NCI-H2171 (cell line): ENCODE results near the gene DCAF10.
A peak's percentile ranks its signal among the peaks of the same experiment; 100 is the strongest.
"Not testable (repeated sequence)": the region's sequence is repeated elsewhere in the genome, so short reads cannot be mapped to it uniquely, and the experiment has no call there.

ENCODE experiments used
- DNase-seq: peaks from one replicate; lab custom pipeline; 2025; lab: John Stamatoyannopoulos, UW

DCAF10 gene, protein sequence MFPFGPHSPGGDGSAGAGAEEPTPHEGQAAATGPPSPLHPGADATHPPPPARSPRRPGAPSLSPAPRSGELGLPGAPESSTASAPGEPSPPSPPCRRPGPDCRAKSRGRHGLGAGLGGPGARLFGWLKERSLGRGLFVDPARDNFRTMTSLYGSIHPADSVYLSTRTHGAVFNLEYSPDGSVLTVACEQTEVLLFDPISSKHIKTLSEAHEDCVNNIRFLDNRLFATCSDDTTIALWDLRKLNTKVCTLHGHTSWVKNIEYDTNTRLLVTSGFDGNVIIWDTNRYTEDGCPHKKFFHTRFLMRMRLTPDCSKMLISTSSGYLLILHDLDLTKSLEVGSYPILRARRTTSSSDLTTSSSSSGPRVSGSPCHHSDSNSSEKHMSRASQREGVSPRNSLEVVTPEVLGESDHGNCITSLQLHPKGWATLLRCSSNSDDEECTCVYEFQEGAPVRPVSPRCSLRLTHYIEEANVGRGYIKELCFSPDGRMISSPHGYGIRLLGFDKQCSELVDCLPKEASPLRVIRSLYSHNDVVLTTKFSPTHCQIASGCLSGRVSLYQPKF

DNA sequence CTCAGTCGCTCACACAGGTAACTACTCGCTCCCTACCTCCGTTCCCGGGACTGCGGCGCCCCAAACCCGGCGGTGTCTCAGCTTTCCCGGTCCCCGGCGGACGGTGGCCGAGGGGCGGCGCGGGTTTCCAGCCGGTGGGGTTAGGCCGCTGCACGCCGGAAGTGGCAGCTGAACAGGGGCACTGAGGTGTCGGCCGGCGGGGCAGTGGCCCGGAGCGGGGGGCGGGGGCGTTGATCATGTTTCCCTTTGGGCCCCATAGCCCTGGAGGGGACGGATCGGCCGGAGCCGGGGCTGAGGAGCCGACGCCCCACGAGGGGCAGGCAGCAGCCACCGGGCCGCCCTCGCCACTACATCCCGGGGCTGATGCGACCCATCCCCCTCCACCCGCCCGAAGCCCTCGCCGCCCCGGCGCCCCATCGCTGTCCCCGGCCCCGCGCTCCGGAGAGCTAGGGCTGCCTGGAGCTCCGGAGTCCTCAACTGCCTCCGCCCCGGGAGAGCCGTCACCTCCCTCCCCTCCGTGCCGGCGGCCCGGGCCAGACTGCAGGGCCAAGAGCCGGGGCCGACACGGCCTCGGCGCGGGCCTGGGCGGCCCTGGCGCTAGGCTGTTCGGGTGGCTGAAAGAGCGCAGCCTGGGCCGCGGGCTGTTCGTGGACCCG, at the start of gene DCAF10:
Gene DCAF10 (plus strand): TSS at position 167 of the 656 bp plus-strand sequence. CDS start 70 bp downstream, at position 237.
- DNase-seq, result peak; percentile 76

DNA sequence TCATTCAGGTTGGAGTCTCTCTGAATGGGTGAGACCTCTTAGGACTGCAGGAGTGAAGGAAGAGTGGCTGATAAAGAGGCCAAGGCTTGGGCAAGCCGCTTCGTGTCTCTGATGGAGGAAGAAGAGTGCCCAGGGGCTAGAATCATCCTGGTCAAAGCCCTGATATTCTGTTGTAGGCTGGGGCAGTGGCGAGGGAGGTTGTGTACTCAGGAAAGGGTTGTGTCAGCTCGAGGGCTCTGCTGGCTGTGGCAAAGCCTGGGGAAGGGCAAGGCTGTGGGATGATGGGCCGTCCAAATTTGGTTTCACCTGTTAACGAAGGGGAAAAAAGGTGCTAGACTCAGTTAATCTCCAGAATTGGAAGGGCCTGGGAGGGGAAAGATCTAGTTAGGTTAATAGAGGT, 49.4 kb upstream of the DCAF10 start:
- DNase-seq, result no peak

DNA sequence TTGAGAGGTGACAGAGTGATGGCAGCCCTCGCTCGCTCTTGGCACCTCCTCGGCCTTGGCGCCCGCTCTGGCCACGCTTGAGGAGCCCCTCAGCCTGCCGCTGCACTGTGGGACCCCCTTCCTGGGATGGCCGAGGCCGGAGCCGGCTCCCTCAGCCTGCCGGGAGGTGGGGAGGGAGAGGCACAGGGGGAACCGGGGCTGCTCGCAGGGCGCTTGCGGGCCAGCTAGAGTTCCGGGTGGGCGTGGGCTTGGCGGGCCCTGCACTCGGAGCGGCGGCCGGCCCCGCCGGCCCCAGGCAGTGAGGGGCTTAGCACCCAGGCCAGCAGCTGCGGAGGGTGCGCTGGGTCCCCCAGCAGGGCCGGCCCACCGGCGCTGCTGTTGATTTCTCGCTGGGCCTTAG, 48.9 kb upstream of the DCAF10 start:
- not testable (repeated sequence) for DNase-seq

DNA sequence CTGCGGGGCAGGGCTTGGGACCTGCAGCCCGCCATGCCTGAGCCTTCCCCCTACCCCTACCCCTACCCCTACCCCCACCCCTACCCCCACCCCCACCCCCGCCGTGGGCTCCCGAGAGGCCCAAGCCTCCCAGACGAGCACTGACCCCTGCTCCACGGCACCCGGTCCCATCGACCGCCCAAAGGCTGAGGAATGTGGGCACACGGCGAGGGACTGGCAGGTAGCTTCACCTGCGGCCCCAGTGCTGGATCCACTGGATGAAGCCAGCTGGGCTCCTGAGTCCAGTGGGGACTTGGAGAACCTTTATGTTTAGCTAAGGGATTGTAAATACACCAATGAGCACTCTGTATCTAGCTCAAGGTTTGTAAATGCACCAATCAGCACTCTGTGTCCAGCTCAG, 48.5 kb upstream of the DCAF10 start:
- DNase-seq, result not testable (repeated sequence)

DNA sequence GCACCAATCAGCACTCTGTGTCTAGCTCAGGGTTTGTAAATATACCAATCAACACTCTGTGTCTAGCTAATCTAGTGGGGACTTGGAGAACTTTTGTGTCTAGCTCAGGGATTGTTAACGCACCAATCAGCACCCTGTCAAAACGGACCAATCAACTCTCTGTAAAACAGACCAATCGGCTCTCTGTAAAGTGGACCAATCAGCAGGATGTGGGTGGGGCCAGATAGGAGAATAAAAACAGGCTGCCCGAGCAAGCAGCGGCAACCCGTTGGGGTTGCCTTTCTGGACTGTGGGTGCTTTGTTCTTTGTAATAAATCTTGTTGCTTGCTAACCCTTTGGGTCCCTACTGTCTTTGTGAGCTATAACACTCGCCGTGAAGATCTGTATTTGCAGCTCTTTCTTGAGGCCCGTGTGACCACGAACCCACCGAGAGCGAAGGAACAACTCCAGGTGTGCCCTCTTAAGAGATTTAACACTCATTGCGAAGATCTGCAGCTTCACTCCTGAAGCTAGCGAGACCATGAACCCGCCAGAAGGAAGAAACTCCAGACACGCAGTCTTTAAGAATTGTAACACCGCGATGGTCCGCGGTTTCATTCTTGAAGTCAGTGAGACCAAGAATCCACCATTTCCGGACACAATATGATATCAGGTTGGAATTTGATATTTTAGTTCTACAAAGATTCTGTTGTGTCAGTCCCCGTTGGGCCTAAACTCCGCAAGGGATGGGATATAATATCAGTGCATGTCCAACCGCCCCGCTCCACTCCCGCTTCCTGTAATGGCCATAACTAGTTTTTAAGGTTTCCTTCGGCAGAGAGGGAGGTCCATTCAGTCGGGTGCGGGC, 47.7 kb upstream of the DCAF10 start:
- DNase-seq, result no peak

DNA sequence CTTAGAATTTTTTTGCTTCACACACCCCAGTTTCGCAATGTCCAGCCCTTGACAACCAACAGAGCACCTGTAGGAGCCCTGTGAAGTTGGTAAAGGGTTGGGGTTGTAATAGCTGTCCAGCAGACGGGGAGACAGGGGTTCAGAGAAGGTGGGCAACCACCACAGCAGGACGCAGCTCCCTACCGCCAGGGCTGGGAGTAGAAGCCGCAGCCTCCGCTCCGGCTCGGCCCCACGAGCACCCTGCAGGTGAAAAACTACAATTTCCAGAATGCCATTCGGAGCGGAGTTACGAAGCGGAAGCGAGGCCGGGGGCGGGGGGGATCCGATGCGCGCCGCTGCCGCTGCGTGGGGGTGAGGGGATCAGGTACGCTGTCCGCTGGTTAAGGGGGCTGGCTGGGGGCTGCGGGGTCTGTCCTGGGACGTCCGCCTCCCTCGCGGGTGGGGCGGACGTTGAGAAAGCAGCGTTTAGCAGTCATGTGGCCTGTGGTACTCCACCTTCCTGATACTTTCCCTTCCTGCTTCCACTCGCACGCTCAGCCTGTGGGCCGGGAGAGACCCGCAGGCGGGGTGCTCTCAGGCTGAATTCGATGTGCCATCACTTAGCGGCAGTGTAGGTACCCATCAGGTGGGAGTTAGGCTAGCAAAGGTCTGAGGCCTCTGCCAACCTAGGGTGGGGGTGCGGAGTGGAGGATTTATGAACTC, 47.0 kb upstream of the DCAF10 start, which contains the start of gene TRMT10B:
Gene TRMT10B (plus strand): TSS at position 317 of the 702 bp plus-strand sequence. CDS start 8,127 bp downstream, outside the sequence.
- DNase-seq, result peak; percentile 44

DNA sequence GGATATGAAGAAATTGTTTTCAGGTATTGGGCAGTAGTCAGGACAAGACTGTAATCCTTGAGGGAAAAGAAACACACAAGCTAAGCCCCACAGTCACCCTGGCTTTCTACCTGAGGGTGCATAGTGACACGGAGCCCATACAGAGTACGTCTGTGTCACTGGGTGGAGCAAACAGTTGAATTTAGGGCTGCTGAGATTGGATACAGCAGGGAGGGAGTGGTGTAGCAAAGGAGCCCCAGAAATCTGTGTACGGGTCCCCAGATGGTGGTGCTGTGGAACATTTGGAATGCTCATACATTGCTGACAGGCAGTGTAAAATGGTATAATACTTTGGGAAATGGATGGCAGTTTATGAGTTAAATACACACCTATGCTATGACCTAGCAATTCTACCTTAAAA, 41.9 kb upstream of the DCAF10 start:
- no peak for DNase-seq

DNA sequence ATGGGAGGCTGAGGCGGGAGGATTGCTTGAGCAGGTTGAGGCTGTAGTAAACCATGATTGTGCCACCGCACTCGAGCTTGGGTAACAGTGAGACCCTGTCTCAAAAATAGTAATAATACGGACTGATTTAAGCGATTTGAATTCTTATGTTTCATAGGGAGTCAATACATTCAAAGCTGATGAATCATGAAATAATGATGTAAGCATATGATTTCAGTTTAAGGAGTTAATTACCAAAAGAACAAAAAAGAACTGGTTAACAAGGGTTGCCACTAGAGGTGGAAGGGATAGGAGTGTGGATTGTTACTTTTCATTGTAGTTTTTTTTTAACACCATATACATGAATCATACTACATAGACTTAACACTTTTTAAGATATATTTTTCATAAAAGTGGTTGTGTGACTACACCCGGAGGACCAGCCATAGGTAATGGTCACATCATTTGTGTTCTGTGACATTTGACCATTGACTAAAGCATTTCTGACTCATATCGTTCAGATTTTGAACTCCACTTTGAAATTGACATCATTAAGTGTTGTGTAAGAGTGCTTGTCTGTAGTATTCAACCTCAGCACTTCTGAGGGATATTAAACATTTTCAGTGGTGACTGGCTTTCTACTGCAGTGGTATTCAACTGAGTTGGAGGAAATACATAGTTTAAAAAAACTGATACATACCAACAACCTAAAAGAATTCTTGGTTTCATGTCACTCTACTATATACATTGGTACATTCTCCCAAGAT, 40.0 kb upstream of the DCAF10 start:
- no peak for DNase-seq

DNA sequence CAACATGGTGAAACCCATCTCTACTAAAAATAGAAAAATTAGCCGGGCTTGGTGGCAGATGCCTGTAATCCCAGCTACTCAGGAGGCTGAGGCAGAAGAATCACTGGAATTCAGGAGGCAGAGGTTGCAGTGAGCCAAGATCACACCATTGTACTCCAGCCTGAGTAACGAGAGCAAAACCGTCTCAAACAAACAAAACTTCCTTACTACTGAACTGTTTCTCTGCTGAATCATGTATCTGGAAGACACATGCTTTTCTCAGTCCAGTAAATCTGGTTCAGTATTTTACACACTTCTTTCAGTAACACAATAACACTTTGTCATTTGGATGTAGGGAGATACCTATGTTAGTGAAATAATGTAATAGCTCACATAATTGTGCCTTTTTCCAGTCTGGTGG, 39.1 kb upstream of the DCAF10 start:
- no peak for DNase-seq

DNA sequence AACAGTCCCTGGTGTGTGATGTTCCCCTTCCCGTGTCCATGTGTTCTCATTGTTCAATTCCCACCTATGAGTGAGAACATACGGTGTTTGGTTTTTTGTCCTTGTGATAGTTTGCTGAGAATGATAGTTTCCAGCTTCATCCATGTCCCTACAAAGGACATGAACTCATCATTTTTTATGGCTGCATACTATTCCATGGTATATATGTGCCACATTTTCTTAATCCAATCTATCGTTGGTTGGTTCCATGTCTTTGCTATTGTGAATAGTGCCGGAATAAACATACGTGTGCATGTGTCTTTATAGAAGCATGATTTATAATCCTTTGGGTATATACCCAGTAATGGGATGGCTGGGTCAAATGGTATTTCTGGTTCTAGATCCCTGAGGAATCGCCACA, 35.3 kb upstream of the DCAF10 start:
- not testable (repeated sequence) for DNase-seq

DNA sequence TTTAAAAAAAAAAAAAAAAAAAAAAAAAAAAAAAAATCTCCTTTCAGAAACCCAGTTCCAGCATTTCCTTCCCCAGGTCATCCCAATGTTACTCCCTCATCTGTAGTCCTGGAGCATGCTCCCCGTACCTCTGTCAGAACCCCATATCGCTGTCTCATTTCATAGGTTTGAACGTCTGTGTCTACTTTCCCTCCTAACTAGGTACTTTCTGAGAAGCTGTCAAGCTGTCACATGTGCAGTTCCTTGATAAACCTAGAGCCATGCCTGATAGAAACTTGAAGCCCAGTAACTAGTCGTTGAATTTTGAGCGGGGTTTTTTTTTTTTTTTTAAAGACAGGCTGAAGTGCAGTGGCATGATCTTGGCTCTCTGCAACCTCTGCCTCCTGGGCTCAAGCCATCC, 31.3 kb upstream of the DCAF10 start:
- no peak for DNase-seq

DNA sequence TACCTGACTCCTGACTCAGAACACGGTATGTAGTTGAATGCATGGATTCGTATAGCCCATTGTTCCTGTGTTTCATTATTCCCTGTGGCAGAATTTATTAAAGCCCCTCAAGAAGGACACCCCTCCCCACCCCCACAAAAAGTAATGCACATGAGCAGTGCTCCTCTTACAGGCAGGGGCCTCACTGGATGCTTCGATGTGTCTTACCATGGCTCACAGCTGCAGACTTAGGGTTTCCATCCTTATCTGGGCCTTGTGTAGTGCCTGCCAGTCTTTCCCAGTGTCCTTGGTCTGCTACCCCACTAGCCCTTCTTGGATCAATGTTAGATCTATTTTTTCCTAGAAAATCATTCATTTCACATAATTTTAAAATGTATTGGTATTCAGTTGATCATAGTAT, 30.6 kb upstream of the DCAF10 start:
- DNase-seq, result no peak

DNA sequence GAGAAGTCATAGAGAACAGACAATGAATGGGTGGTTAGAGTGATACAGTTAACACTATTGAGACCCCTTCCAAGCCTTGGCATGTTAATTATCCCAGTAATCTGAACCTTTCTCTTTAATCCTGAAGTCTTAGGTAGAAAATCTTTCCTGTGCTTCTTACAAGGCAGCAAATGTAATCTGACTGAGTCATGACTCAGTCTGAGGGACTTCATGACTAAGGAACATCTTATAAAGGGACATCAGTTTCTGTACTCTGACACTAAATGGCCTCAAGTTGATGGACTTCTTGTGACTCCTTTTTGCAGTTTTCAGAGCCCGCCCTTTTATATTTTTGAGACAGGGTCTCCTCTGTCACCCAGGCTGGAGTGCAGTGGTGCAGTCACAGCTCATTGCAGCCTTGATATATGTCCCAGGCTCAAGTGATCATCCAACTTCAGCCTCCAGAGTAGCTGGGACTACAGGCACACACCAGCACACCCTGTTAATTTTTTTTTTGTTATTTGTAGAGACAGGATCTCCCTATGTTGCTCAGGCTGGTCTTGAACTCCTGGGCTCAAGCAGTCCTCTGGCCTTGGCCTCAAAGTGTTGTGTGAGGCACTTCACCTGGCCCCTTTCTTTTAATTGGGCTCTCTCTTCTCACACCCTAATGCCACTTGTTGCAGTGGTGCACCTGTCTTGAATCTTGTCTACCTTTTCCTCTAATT, 25.2 kb upstream of the DCAF10 start:
- DNase-seq, result no peak

DNA sequence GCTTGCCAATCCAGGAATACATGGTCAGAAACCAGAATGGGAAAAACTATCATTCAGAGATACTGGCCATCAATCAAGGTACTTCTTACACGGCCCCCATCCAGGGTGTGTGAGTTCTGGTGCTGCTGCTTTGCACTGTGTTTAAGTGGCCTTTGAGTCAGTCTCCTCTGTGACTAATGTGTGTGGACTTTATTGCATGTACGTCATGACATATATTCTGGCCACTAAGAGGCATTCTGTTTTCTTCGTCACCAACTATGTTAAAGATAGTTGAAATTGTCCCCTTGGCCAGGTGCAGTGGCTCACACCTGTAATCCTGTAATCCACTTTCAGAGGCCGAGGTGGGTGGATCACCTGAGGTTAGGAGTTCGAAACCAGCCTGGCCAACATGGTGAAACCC, 24.3 kb upstream of the DCAF10 start:
- no peak for DNase-seq

DNA sequence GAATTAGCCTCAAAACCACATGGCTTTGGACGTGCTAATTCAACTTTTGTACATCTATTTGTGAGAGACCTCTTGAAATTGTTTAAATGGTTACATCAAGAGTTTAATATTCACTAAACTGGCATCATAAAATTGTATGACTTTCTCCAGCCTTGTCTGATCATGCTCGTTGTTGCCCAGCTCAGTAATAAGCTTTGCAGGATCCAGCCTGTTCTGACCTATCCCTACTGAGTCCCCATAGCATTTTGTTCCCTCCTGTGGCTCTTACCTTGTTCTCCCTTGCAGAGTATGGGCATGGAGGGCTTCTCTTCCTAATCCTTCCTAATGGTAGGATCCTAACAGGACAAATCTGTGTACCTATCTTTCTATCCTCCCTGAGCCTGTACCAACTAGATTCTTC, 22.1 kb upstream of the DCAF10 start:
- no peak for DNase-seq

DNA sequence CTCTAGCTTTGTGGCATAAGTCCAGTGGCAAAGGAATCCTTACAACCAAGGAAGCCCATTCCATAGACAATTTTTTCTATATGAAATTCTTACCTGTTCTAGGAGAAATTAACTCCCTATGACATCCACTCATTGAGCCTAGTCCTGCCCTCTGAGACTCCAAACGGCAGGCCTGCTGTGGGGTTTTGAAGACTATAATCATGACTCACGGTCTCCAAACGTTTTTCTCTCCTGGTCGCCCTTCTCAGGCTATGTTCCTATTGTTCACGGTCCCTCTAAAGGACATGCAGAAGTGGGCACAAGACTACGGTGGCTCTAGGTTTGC, 16.3 kb upstream of the DCAF10 start:
- no peak for DNase-seq

DNA sequence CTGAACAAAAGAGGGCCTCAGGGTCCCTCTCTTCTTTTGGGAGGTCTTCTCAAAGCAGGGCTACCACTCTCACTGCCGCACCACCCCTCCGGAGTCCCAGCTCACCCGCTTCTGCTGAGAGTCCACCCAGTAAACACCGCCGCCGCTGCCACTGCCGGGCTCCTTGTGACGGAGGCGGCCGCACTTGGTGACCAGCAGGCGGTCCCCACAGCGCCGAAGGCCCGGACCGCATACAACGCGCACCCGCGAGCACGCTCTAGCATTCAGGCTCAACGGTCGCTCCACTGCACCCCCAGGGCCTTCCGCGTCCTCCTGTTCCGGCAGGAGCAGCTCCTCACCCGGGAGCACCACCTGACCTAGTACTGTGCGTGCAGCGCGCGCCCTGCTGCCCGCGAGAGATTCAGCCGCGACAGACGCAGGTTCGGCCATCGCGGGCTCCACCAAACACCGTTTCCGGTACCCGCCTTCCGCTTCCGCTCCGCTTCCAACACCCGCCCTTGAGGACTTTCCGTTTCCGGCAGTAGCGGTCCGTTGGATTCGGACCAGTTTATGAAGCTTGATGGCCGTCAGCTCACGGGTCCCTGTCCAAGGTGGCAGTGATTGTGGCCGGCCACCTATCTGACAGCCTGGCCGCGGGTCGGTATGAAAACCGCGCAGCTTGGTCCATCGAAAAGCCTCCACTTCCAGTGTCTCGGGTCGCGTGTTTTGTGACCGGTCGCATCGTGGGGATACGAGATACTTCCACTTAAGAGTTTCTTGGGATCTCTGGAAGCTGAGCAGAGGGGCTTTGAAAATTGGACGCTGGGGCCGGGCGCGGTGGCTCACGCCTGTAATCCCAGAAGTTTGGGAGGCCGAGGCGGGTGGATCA, 15.7 kb upstream of the DCAF10 start, which contains the start of gene EXOSC3:
Gene EXOSC3 (minus strand): TSS at position 449 of the 868 bp plus-strand sequence. CDS start 20 bp downstream, at position 429.
- DNase-seq, result peak; percentile 76

DNA sequence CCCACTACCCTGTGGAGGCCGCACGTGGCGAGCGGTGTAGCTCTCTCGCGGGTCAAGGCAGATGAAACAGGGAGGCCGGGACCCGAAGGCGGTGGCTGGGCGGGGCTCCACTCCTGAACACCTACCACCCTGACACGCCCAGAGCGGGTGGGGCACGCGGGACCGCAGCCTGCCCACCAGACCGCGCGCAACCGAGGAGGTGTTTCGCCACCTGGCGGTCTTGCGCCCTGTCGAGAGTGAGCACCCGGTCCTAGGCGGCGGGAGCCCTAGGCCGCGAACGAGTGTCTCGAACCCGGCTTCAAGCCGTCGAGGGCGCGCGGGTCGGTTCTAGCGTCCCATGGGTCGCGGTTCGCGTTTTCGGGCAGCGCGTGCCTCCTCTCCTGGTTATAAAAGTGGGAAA, 13.5 kb upstream of the DCAF10 start:
- DNase-seq, result no peak

DNA sequence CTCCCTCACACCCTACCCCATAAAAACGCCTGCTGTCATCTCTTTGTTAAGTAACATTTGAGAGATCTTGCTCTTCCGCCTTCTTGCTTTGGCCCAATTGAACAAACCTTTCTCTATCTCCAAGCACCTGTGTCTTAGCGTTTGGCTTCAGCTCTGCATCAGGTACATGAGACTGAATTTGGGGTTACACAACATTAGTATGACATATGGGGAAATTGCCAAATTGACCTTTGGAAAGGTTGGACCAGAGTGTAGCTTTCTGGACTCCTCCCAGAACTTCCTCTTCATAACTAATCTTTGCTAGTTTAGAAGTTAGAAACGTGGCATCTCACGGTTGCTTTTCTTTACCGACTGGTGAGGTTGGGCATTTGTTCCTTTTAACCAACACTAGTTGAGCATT, 12.3 kb upstream of the DCAF10 start:
- DNase-seq, result no peak
